ENCODE results near the gene ZNF180. TPM values are rescaled to one million over a fixed set of nuclear protein-coding genes. Genes with fewer than 3 reads are reported as not detected.
"Not testable (repeated sequence)": the region's sequence is repeated elsewhere in the genome, so short reads cannot be mapped to it uniquely, and the experiment has no call there.

The ZNF180 gene
- total RNA-seq, 1 donor from 2014 or later: 8.4 TPM

DNA sequence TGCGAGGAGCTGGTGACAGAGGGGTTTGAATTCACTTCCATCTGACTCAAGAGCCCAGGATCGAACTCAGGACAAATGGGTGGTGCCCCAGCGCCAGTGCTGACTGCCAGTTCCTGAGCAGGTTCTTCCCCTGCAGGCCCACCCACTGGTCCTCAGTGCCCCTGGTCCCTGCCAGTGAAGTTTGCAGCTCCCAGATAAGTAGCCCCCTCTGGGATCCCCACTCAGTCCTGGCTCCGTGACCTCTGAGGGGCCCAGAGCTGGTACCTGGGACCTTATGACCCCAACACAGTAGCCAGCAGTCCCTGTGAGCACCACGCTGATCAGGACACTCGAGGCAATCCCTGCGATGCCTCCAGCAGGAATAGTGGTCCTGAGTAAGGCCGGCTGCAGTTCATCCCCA, 40.4 kb upstream of the ZNF180 start:
- Histone ChIP-seq H3K9me3 (no peaks in the 10 kb centered on the region), H3K4me3 (no peak overlapping the region), H3K27me3 (ENCODE audit: low read depth) (no peaks in the 10 kb centered on the region), H3K4me1 (no peaks in the 10 kb centered on the region), H3K27ac (no peak overlapping the region), H3K36me3 (no peaks in the 10 kb centered on the region)
- intact Hi-C loops (cut with DNase I): no loop called here
- ATAC-seq (no peak), DNase-seq (no peak)
- TF ChIP-seq, protein P1, sequence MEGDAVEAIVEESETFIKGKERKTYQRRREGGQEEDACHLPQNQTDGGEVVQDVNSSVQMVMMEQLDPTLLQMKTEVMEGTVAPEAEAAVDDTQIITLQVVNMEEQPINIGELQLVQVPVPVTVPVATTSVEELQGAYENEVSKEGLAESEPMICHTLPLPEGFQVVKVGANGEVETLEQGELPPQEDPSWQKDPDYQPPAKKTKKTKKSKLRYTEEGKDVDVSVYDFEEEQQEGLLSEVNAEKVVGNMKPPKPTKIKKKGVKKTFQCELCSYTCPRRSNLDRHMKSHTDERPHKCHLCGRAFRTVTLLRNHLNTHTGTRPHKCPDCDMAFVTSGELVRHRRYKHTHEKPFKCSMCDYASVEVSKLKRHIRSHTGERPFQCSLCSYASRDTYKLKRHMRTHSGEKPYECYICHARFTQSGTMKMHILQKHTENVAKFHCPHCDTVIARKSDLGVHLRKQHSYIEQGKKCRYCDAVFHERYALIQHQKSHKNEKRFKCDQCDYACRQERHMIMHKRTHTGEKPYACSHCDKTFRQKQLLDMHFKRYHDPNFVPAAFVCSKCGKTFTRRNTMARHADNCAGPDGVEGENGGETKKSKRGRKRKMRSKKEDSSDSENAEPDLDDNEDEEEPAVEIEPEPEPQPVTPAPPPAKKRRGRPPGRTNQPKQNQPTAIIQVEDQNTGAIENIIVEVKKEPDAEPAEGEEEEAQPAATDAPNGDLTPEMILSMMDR (IDR thresholded peaks at IDR 0.05): no peak

DNA sequence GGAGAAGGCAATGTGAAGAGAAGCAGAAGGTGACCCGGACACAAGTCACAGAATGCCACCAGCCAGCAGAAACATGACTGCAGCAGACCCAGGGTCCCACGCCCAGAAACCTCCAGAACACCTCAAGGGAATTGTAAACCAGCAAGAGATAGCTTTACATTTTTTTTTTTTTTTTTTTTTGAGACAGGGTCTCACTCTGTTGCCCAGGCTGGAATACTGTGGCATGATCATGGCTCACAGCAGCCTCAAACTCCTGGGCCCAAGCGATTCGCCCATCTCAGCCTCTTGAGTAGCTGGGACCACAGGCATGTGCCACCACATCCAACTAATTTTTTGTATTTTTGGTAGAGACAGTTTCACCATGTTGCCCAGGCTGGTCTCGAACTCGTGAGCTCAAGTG, 39.7 kb upstream of the ZNF180 start:
- Histone ChIP-seq H3K36me3 (no peaks in the 10 kb centered on the region), H3K9me3 (no peaks in the 10 kb centered on the region), H3K4me1 (no peaks in the 10 kb centered on the region), H3K27ac (no peak overlapping the region), H3K4me3 (no peak overlapping the region), H3K27me3 (ENCODE audit: low read depth) (no peaks in the 10 kb centered on the region)
- no peak for ATAC-seq
- DNase-seq: no peak
- intact Hi-C loops (cut with DNase I): no loop called here
- TF ChIP-seq, protein P1 (IDR thresholded peaks at IDR 0.05): no peak

DNA sequence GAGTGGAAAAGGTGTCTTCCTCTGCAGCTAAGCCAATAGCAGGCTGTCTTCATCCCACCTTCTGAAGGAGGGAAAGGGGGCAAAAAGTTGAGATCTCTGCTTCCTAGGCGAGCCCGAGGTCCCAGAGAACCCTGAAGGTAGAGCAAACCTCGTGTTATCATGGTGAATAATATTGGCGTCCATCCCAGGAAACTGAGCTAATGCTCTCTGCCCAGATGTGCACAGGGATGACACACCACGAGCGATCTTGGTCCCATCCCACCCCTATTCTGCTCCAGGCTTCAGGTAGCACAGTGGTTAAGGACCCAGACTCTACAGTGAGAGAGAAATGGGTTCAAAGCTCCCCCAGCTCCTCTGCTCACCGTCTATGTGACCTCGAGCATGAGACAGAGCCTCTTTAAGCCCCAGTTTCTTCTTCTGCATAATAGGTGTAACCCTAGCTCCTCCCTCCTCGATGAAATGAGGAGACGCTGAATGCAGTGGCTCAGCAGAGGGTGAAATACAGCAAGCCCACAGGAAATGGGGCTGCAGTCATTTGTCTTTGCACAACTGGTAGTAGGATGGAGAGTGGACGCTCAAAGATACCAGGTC, 39.0 kb upstream of the ZNF180 start:
- Histone ChIP-seq H3K4me1 (no peaks in the 10 kb centered on the region), H3K9me3 (no peaks in the 10 kb centered on the region), H3K27ac (no peak overlapping the region), H3K4me3 (no peak overlapping the region), H3K27me3 (ENCODE audit: low read depth) (no peaks in the 10 kb centered on the region), H3K36me3 (no peaks in the 10 kb centered on the region)
- intact Hi-C loops (cut with DNase I): no loop called here
- ATAC-seq: no peak
- no peak for DNase-seq
- TF ChIP-seq, protein P1 (IDR thresholded peaks at IDR 0.05): no peak

DNA sequence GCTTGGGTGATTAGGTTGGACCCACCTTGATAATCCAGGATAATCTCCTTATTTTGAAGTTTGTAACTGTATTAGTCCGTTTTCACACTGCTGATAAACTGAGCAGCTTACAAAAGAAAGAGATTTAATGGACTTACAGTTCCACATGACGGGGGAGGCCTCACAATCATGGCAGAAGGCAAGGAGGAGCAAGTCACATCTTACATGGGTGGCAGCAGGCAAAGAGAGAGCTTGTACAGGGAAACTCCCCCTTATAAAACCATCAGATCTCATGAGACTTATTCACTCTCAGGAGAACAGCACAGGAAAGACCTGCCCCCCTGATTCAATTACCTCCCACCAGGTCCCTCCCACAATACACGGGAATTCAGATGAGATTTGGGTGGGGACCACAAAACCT, 35.0 kb upstream of the ZNF180 start:
- DNase-seq; H3K36me3 ChIP-seq; H3K27me3 ChIP-seq (ENCODE audit: low read depth); H3K9me3 ChIP-seq; H3K4me1 ChIP-seq; H3K4me3 ChIP-seq; H3K27ac ChIP-seq; intact Hi-C loops (cut with DNase I); ATAC-seq: not testable (repeated sequence)

DNA sequence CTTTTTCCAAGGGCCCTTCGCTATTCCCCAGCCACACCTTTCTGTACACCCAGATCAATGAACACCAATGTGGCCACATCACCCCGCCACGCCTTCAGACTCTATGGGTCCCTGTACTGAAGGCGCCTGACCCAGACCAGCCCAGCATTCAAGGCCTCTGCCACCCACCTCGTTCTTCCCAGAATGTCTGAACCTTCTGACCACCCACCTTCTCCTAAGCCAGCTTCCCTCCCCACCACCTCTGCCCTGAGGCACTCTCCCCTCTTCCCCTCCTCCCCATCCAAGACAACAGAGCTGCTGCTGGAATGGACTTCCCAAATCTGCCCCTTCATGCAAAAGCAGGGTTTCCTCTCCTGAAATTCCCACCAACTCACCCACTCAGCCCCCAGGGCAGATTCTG, 32.5 kb upstream of the ZNF180 start:
- TF ChIP-seq, protein P1 (IDR thresholded peaks at IDR 0.05): no peak
- H3K9me3 ChIP-seq: no peaks in the 10 kb centered on the region
- H3K27ac ChIP-seq: no peak overlapping the region
- no peak for ATAC-seq
- H3K4me3 ChIP-seq: no peak overlapping the region
- intact Hi-C loops (cut with DNase I): no loop called here
- DNase-seq: no peak
- no peaks in the 10 kb centered on the region for H3K36me3 ChIP-seq
- no peaks in the 10 kb centered on the region for H3K27me3 ChIP-seq (ENCODE audit: low read depth)
- H3K4me1 ChIP-seq: no peaks in the 10 kb centered on the region

DNA sequence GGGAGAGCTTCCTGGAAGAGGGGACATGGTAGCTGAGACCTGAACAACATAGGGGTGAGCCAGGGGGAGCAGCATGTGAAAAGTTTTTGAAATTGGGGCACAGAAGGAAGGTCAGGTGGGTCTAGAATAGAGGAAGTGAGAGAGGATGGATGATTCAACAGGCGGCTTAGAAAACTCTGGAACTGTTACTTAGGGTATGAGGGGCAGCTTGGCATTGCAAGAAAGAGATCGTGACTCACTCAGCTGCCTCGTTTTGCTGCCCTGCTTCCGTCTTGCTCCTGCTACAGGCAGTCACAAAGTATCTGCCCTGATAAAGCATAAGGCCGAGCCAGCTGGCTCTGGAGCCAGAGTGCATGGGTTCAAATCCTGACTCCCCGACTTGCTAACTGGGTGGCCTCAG, 30.5 kb upstream of the ZNF180 start:
- Histone ChIP-seq H3K4me1 (no peaks in the 10 kb centered on the region), H3K36me3 (no peaks in the 10 kb centered on the region), H3K4me3 (no peak overlapping the region), H3K9me3 (no peaks in the 10 kb centered on the region), H3K27ac (no peak overlapping the region), H3K27me3 (ENCODE audit: low read depth) (peaks cover 5% of the 10 kb centered on the region)
- intact Hi-C loops (cut with DNase I): no loop called here
- TF ChIP-seq, protein P1 (IDR thresholded peaks at IDR 0.05): no peak
- no peak for DNase-seq
- no peak for ATAC-seq

Data from lower lobe of right lung (tissue), 2 donors.